ENCODE data around the gene ETFA.

DNA sequence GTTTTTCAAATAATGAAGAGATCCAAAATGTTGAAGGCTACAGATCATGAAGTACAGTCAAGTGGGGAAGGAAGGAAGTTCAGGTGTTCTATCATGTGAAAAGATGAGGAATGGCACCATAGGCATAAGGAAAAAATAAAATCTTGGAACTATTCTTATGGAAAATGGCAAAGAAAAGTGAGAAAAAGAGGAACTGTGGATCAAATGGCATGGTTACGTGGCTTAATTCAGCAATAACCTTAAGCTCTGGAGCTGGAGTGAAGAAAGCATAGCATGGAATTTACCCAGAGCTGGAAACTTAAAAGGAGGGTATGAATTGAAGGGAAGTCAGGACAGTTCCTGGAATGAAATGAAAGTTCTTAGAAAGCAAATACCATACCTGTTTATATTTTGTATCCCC lies 14.4 kb downstream of the ETFA start:
- TF ChIP-seq CTCF (IDR thresholded peaks at IDR 0.05; ENCODE audit: poor library complexity) (no peak), EZH2 (IDR thresholded peaks at IDR 0.05; ENCODE audit: borderline replicate concordance) (no peak), EZH2phosphoT487 (IDR thresholded peaks at IDR 0.05; ENCODE audit: low read depth, severe bottlenecking, unreplicated experiment) (no peak)

All from hepatocyte (in vitro differentiated cells).